Measurements from ENCODE around the gene FAM168A. TPM values are rescaled to one million over a fixed set of nuclear protein-coding genes. Genes with fewer than 3 reads are reported as not detected.

Gene FAM168A
- total RNA-seq, 5 donors from 2014 or later (not counting 1 experiment from before 2014, with no cell fraction given) = 23.6 to 27.0 (median 24.7) TPM

DNA sequence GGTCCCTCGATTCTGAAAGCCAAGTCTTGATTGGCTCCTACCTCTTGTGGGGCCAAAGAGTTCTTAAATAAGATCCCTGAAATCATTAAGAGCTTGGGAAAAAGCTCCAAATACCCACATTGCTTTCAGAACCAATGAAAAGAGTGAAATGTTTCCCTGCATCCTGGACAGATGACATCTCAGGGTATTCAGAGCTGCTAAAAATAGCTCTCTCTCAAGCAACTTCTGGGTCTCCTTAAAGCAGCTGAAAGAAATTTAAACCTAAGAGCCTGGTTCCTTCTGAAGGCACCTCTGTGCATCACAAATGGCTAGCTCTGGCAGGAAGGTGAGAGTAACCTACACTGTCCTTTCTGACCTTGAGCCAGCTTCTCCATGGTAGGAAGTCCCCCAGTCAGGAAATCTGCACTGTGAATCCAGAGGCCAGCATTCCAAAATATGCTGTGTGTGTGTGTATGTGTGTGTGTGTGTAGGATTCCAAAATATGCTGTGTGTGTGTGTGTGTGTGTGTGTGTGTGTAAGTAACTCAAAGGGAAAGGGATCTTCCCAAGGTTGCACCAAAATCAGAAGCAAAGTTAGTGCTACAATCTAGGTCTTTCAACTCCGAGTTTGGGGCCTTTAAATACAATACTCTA, 171.6 kb downstream of the FAM168A start:
- ChIA-PET CTCF (interaction anchor here in 1 of 2 donors (0.6 to 1.5 kb wide), 2 partner anchors 77 to 746 kb away, joined by 3 to 4 read pairs; no protein-coding TSS in a partner anchor), POLR2A (interaction anchor here in 1 of 2 donors (0.6 kb wide), 1 partner anchor 13 kb away, joined by 4 read pairs; no protein-coding TSS in a partner anchor)
- peaks cover 0 to 3% of the 10 kb centered on the region in 2 donors for H3K36me3 ChIP-seq (ENCODE audit: control insufficient read depth in 2 of 2, extremely low read depth in 1 of 2, insufficient read depth in 1 of 2, low read length in 1 of 2)
- no peaks in the 10 kb centered on the region for H3K4me1 ChIP-seq (ENCODE audit: control insufficient read depth in 1 of 2, extremely low read depth in 1 of 2, insufficient read depth in 2 of 2, low read length in 2 of 2)
- H3K4me1 Mint-ChIP-seq = no peaks in the 10 kb centered on the region
- H3K9me3 ChIP-seq = no peaks in the 10 kb centered on the region
- H3K27me3 ChIP-seq (replicated peaks in 1 of 2; ENCODE audit: control insufficient read depth in 2 of 2, extremely low read depth in 1 of 2, insufficient read depth in 2 of 2, low read length in 1 of 2) = no peaks in the 10 kb centered on the region
- H3K27ac ChIP-seq (ENCODE audit: low read length) = no peak overlapping the region
- no peak overlapping the region for H3K27ac Mint-ChIP-seq
- DNase-seq = no peak
- no peaks in the 10 kb centered on the region for H3K9me3 Mint-ChIP-seq
- no peak for ATAC-seq (replicated peaks in 1 of 4)
- H3K4me3 Mint-ChIP-seq = no peak overlapping the region
- 100% methylated on average over 1 of the region's 2 CpGs for WGBS (ENCODE audit: insufficient coverage)
- no peaks in the 10 kb centered on the region for H3K27me3 Mint-ChIP-seq
- no peak overlapping the region for H3K4me3 ChIP-seq (ENCODE audit: control insufficient read depth in 1 of 2, extremely low read depth in 1 of 2, low read length in 1 of 2)
- peaks cover 12% of the 10 kb centered on the region for H3K36me3 Mint-ChIP-seq

DNA sequence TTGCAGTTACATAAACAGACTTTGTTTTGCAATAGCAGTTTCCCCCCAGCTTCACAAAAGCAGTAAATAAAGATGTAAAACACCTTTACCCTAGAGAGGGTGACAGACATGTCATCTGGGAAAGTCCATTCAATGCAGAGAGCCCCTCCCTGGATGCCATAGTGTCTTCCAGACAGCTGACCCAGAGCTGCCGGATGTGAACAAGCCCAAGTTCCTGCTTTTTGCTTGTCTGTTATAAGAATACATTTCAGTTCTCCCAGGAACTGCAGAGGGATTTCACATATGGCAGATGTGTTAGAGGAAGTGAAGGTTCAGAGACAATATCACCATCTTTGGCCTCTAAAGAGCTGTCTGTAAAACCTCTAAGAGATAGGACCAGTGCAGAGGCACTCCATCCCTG, 172.8 kb downstream of the FAM168A start:
- H3K9me3 Mint-ChIP-seq = no peaks in the 10 kb centered on the region
- H3K4me1 Mint-ChIP-seq = no peaks in the 10 kb centered on the region
- POLR2A ChIA-PET = no interaction called here
- H3K4me3 ChIP-seq (ENCODE audit: control insufficient read depth in 1 of 2, extremely low read depth in 1 of 2, low read length in 1 of 2) = no peak overlapping the region
- H3K9me3 ChIP-seq = no peaks in the 10 kb centered on the region
- H3K27ac Mint-ChIP-seq = no peak overlapping the region
- no peak for ATAC-seq (replicated peaks in 1 of 4)
- no CpG with 5 or more reads among the region's 1 CpG for WGBS (ENCODE audit: insufficient coverage)
- no peaks in the 10 kb centered on the region for H3K27me3 ChIP-seq (replicated peaks in 1 of 2; ENCODE audit: control insufficient read depth in 2 of 2, extremely low read depth in 1 of 2, insufficient read depth in 2 of 2, low read length in 1 of 2)
- H3K4me3 Mint-ChIP-seq = no peak overlapping the region
- no peaks in the 10 kb centered on the region for H3K36me3 ChIP-seq (ENCODE audit: control insufficient read depth in 2 of 2, extremely low read depth in 1 of 2, insufficient read depth in 1 of 2, low read length in 1 of 2)
- H3K27me3 Mint-ChIP-seq = no peaks in the 10 kb centered on the region
- H3K27ac ChIP-seq (ENCODE audit: low read length) = no peak overlapping the region
- peaks cover 15% of the 10 kb centered on the region for H3K36me3 Mint-ChIP-seq
- DNase-seq = no peak
- CTCF ChIA-PET = no interaction called here
- H3K4me1 ChIP-seq (ENCODE audit: control insufficient read depth in 1 of 2, extremely low read depth in 1 of 2, insufficient read depth in 2 of 2, low read length in 2 of 2) = no peaks in the 10 kb centered on the region

DNA sequence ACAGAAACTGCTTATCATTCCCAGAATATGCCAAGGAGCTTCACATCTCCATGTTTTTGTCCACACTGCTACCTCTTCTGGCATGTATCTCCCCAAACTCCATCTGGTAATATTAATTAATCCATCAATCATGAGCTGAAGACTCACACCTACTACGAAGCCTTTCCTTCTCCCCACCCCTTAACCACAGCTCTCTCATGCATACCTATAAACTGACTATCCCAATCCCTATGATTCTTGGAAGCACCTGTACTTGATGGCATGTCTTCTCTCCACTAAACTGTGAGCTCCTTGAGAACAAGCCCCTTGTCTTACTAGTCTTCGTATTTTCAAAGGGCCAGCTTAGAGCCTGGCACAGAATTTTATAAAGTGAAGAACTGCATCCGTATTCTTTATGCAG, 174.4 kb downstream of the FAM168A start:
- no peaks in the 10 kb centered on the region for H3K9me3 ChIP-seq
- ATAC-seq (replicated peaks in 1 of 4) = no peak
- ChIA-PET CTCF (interaction anchor here in 1 of 2 donors (0.8 kb wide), 1 partner anchor 20 kb away, joined by 3 read pairs; no protein-coding TSS in a partner anchor), POLR2A (interaction anchor here in 1 of 2 donors (0.6 to 0.7 kb wide), 2 partner anchors 9 to 139 kb away, joined by 3 read pairs; no protein-coding TSS in a partner anchor)
- no peaks in the 10 kb centered on the region for H3K4me1 ChIP-seq (ENCODE audit: control insufficient read depth in 1 of 2, extremely low read depth in 1 of 2, insufficient read depth in 2 of 2, low read length in 2 of 2)
- H3K36me3 ChIP-seq (ENCODE audit: control insufficient read depth in 2 of 2, extremely low read depth in 1 of 2, insufficient read depth in 1 of 2, low read length in 1 of 2) = peaks cover 0 to 5% of the 10 kb centered on the region in 2 donors
- H3K27ac ChIP-seq (ENCODE audit: low read length) = no peak overlapping the region
- no peaks in the 10 kb centered on the region for H3K9me3 Mint-ChIP-seq
- peaks cover 14% of the 10 kb centered on the region for H3K36me3 Mint-ChIP-seq
- no peak overlapping the region for H3K4me3 ChIP-seq (ENCODE audit: control insufficient read depth in 1 of 2, extremely low read depth in 1 of 2, low read length in 1 of 2)
- no peak overlapping the region for H3K4me3 Mint-ChIP-seq
- no peak for DNase-seq
- H3K27ac Mint-ChIP-seq = no peak overlapping the region
- no peaks in the 10 kb centered on the region for H3K27me3 Mint-ChIP-seq
- 100% methylated on average over 1 of the region's 3 CpGs for WGBS (ENCODE audit: insufficient coverage)
- no peaks in the 10 kb centered on the region for H3K4me1 Mint-ChIP-seq
- no peaks in the 10 kb centered on the region for H3K27me3 ChIP-seq (replicated peaks in 1 of 2; ENCODE audit: control insufficient read depth in 2 of 2, extremely low read depth in 1 of 2, insufficient read depth in 2 of 2, low read length in 1 of 2)

DNA sequence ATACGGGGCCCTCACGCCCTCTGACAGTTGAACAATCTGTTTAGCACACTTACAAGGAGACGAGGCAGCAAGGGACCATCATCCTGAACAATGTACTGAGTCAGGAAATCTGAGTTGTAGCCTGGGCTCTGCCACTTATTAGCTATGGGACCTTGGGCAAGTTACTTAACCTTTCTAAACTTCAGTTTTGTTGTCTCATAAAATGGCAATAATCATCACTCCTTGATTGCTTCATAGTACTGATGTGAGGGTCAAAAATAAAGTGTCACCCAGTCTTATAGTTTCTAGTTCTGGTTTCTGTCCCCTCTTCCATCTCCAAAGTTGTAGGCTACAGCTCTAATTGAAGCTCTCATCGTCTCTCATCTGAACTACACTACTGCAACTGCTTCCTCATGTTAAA, 175.0 kb downstream of the FAM168A start:
- Histone ChIP-seq H3K4me3 (ENCODE audit: control insufficient read depth in 1 of 2, extremely low read depth in 1 of 2, low read length in 1 of 2) (no peak overlapping the region), H3K4me1 (ENCODE audit: control insufficient read depth in 1 of 2, extremely low read depth in 1 of 2, insufficient read depth in 2 of 2, low read length in 2 of 2) (no peaks in the 10 kb centered on the region), H3K36me3 (ENCODE audit: control insufficient read depth in 2 of 2, extremely low read depth in 1 of 2, insufficient read depth in 1 of 2, low read length in 1 of 2) (peaks cover 0 to 5% of the 10 kb centered on the region in 2 donors), H3K9me3 (no peaks in the 10 kb centered on the region), H3K27me3 (replicated peaks in 1 of 2; ENCODE audit: control insufficient read depth in 2 of 2, extremely low read depth in 1 of 2, insufficient read depth in 2 of 2, low read length in 1 of 2) (no peaks in the 10 kb centered on the region), H3K27ac (ENCODE audit: low read length) (no peak overlapping the region)
- POLR2A ChIA-PET = interaction anchor here in 1 of 2 donors (0.6 to 0.7 kb wide), 2 partner anchors 9 to 140 kb away, joined by 3 read pairs; no protein-coding TSS in a partner anchor
- H3K4me1 Mint-ChIP-seq = no peaks in the 10 kb centered on the region
- no peak overlapping the region for H3K27ac Mint-ChIP-seq
- CTCF ChIA-PET = interaction anchor here (0.5 to 0.8 kb wide), 3 partner anchors 21 to 849 kb away, joined by 3 to 5 read pairs (median 4); no protein-coding TSS in a partner anchor
- no peak overlapping the region for H3K4me3 Mint-ChIP-seq
- no peaks in the 10 kb centered on the region for H3K27me3 Mint-ChIP-seq
- WGBS (ENCODE audit: insufficient coverage) = 100% methylated on average over 2 of the region's 4 CpGs
- DNase-seq = no peak
- H3K36me3 Mint-ChIP-seq = peaks cover 20% of the 10 kb centered on the region
- ATAC-seq (replicated peaks in 1 of 4) = no peak
- no peaks in the 10 kb centered on the region for H3K9me3 Mint-ChIP-seq

DNA sequence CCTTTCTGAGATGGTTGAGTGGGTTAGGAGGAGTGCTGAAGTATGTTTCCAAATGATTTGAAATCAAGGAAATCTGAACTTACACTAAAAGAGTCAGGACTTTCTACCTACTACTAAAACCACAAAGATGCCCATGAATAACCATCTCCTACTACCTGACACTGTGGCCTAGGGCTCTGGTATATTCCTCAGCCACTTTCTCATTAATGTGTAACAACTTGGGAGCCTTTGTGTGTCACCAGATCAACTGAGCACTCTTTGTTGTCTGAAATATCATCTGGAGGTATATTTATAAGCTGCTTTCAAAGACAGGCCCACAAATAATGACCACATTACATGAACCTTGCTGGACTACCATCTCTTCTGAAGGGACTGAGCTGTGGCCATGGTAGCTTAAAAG, 177.8 kb downstream of the FAM168A start:
- H3K27me3 Mint-ChIP-seq = no peaks in the 10 kb centered on the region
- Histone ChIP-seq H3K9me3 (no peaks in the 10 kb centered on the region), H3K36me3 (ENCODE audit: control insufficient read depth in 2 of 2, extremely low read depth in 1 of 2, insufficient read depth in 1 of 2, low read length in 1 of 2) (peaks cover 0 to 5% of the 10 kb centered on the region in 2 donors), H3K4me3 (ENCODE audit: control insufficient read depth in 1 of 2, extremely low read depth in 1 of 2, low read length in 1 of 2) (no peak overlapping the region), H3K27me3 (replicated peaks in 1 of 2; ENCODE audit: control insufficient read depth in 2 of 2, extremely low read depth in 1 of 2, insufficient read depth in 2 of 2, low read length in 1 of 2) (no peaks in the 10 kb centered on the region), H3K4me1 (ENCODE audit: control insufficient read depth in 1 of 2, extremely low read depth in 1 of 2, insufficient read depth in 2 of 2, low read length in 2 of 2) (peaks cover 0 to 3% of the 10 kb centered on the region in 2 experiments), H3K27ac (ENCODE audit: low read length) (no peak overlapping the region)
- H3K4me3 Mint-ChIP-seq = no peak overlapping the region
- H3K27ac Mint-ChIP-seq = no peak overlapping the region
- no peak for DNase-seq
- CTCF ChIA-PET = interaction anchor here in 1 of 2 donors (1.2 kb wide), 1 partner anchor 69 kb away, joined by 10 read pairs; no protein-coding TSS in a partner anchor
- no peak for ATAC-seq (replicated peaks in 1 of 4)
- H3K36me3 Mint-ChIP-seq = peaks cover 19% of the 10 kb centered on the region
- POLR2A ChIA-PET = interaction anchor here in 1 of 2 donors (0.8 kb wide), 1 partner anchor 115 kb away, joined by 7 read pairs; no protein-coding TSS in a partner anchor
- peaks cover 2 to 7% (median 4%) of the 10 kb centered on the region in 3 donors for H3K4me1 Mint-ChIP-seq
- no peaks in the 10 kb centered on the region for H3K9me3 Mint-ChIP-seq

DNA sequence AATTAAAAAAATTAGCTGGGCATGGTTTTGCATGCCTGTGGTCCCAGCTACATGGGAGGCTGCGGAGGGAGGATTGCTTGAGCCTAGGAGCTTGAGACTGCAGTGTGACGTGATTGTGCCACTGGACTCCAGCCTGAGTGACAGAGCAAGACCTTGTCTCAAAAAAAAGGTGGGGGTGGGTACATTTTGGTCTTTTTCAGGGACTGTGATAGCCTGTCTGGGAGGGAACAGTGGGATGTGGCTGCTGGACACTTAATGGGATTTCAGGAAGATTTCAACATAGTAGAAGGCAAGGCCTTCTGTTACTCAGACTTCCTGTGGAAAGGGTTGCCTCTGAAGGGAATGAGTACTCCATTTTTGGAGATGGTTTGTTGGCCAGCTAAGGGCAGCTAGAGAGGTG, 181.1 kb downstream of the FAM168A start:
- no peak overlapping the region for H3K4me3 ChIP-seq (ENCODE audit: control insufficient read depth in 1 of 2, extremely low read depth in 1 of 2, low read length in 1 of 2)
- H3K9me3 ChIP-seq = no peaks in the 10 kb centered on the region
- Mint-ChIP-seq H3K27ac (no peak overlapping the region), H3K9me3 (no peaks in the 10 kb centered on the region), H3K4me3 (no peak overlapping the region), H3K27me3 (no peaks in the 10 kb centered on the region), H3K4me1 (peaks cover 5 to 9% (median 9%) of the 10 kb centered on the region in 3 donors), H3K36me3 (peaks cover 23% of the 10 kb centered on the region)
- ChIA-PET CTCF (no interaction called here), POLR2A (no interaction called here)
- H3K27me3 ChIP-seq (replicated peaks in 1 of 2; ENCODE audit: control insufficient read depth in 2 of 2, extremely low read depth in 1 of 2, insufficient read depth in 2 of 2, low read length in 1 of 2) = no peaks in the 10 kb centered on the region
- H3K36me3 ChIP-seq (ENCODE audit: control insufficient read depth in 2 of 2, extremely low read depth in 1 of 2, insufficient read depth in 1 of 2, low read length in 1 of 2) = peaks cover 0 to 5% of the 10 kb centered on the region in 2 donors
- no peak overlapping the region for H3K27ac ChIP-seq (ENCODE audit: low read length)
- DNase-seq (no peak), ATAC-seq (replicated peaks in 1 of 4) (no peak)
- 100% methylated on average over 2 of the region's 2 CpGs for WGBS (ENCODE audit: insufficient coverage)
- peaks cover 0 to 4% of the 10 kb centered on the region in 2 experiments for H3K4me1 ChIP-seq (ENCODE audit: control insufficient read depth in 1 of 2, extremely low read depth in 1 of 2, insufficient read depth in 2 of 2, low read length in 2 of 2)

Measured in T-cell (primary cell).